SK-N-SH (cell line): ENCODE data around the gene PPP1R27.

ENCODE experiments used
- JUND ChIP-seq: IDR thresholded peaks from 2 replicates; pipeline ENCODE4 v1.4.0; 2012
- POLR2AphosphoS5 ChIP-seq: IDR thresholded peaks from 2 replicates; pipeline ENCODE4 v1.6.1; 2012; ENCODE audit warnings: low read depth, low read length
- TF ChIP-seq, protein P1 (sequence below): fragments of 200-600 bp; sonication (generic); IDR thresholded peaks from 2 replicates; pipeline ENCODE4 v1.6.1; 2017; ENCODE audit warnings: antibody characterized with exemption, mild to moderate bottlenecking, moderate library complexity

DNA sequence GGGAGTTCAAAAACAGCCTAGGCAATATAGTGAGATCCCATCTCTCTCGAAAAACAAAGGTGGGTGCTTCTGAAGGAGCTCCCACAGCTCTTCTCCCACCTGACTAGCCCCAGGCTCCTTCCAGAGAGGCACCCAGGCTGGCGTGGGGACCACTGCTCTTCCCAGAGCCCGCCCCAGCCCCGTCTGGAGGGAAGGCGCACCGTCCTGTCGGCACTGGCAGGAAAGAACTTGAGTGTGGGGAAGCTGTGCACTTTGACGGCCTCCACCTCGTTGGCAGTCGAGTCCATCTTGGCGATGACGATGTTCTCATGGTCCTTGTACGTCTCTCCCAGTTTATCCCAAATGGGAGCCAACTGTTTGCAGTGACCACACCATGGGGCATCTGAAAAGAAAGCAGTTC lies 10.5 kb upstream of the PPP1R27 start:
- TF ChIP-seq JUND (no peak), POLR2AphosphoS5 (no peak)
- TF ChIP-seq, protein P1, sequence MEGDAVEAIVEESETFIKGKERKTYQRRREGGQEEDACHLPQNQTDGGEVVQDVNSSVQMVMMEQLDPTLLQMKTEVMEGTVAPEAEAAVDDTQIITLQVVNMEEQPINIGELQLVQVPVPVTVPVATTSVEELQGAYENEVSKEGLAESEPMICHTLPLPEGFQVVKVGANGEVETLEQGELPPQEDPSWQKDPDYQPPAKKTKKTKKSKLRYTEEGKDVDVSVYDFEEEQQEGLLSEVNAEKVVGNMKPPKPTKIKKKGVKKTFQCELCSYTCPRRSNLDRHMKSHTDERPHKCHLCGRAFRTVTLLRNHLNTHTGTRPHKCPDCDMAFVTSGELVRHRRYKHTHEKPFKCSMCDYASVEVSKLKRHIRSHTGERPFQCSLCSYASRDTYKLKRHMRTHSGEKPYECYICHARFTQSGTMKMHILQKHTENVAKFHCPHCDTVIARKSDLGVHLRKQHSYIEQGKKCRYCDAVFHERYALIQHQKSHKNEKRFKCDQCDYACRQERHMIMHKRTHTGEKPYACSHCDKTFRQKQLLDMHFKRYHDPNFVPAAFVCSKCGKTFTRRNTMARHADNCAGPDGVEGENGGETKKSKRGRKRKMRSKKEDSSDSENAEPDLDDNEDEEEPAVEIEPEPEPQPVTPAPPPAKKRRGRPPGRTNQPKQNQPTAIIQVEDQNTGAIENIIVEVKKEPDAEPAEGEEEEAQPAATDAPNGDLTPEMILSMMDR, result no peak
